ENCODE data around the gene CNNM1.

DNA sequence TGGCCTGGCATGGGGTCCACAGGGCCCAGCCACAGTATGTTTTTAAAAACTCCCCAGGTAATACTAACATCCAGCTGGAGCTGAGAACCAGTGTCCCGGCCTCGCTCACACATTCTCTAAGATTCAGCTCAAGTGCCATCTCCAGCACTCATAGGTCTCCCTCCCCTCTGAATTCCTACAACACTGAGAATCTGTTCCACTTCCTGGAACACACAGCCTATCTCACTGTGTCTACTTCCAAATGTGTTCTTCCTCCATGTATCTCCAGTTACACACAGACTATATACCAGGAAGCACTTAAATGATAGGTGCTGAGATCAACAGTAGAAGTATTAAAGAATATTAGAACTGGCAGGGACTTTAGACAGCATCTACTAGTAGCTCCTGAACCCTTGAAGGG, 90.5 kb downstream of the CNNM1 start:
- TF ChIP-seq, protein P1, sequence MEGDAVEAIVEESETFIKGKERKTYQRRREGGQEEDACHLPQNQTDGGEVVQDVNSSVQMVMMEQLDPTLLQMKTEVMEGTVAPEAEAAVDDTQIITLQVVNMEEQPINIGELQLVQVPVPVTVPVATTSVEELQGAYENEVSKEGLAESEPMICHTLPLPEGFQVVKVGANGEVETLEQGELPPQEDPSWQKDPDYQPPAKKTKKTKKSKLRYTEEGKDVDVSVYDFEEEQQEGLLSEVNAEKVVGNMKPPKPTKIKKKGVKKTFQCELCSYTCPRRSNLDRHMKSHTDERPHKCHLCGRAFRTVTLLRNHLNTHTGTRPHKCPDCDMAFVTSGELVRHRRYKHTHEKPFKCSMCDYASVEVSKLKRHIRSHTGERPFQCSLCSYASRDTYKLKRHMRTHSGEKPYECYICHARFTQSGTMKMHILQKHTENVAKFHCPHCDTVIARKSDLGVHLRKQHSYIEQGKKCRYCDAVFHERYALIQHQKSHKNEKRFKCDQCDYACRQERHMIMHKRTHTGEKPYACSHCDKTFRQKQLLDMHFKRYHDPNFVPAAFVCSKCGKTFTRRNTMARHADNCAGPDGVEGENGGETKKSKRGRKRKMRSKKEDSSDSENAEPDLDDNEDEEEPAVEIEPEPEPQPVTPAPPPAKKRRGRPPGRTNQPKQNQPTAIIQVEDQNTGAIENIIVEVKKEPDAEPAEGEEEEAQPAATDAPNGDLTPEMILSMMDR (IDR thresholded peaks at IDR 0.05) = no peak
- TF ChIP-seq POLR2A (IDR thresholded peaks at IDR 0.05) (no peak), EP300 (IDR thresholded peaks at IDR 0.05) (no peak)
